GM21528 (cell line): ENCODE data around the gene USP6NL.

Experiments used
- ATAC-seq: cut with Tn5 transposase; IDR thresholded peaks from one replicate; pipeline ENCODE4 v1.9.1; 2021; ENCODE audit warnings: mild to moderate bottlenecking, moderate library complexity; ENCODE audit not compliant: unreplicated experiment, low FRiP score

Gene USP6NL

GRCh38 chr10:11431216-11431555 lies 180.3 kb downstream of the USP6NL start:
- ATAC-seq: no peak

- no peak for ATAC-seq
Measured at GRCh38 chr10:11430421-11431215, 180.8 kb downstream of the USP6NL start.

- ATAC-seq: no peak
Measured at GRCh38 chr10:11429439-11430052, 181.9 kb downstream of the USP6NL start.

GRCh38 chr10:11425676-11426075 lies 185.8 kb downstream of the USP6NL start:
- ATAC-seq: no peak

- ATAC-seq: no peak
Measured at GRCh38 chr10:11425296-11425610, 186.2 kb downstream of the USP6NL start.

- ATAC-seq: no peak
Measured at GRCh38 chr10:11424456-11425295, 186.8 kb downstream of the USP6NL start.

GRCh38 chr10:11416974-11417373 lies 194.5 kb downstream of the USP6NL start:
- no peak for ATAC-seq

GRCh38 chr10:11415095-11415494 lies 196.4 kb downstream of the USP6NL start:
- no peak for ATAC-seq

- no peak for ATAC-seq
Measured at GRCh38 chr10:11414314-11415038, 197.0 kb downstream of the USP6NL start.

- ATAC-seq: no peak
Measured at GRCh38 chr10:11411926-11412545, 199.4 kb downstream of the USP6NL start.

GRCh38 chr10:11409357-11409756 lies 202.1 kb downstream of the USP6NL start:
- no peak for ATAC-seq

GRCh38 chr10:11407939-11408338 lies 203.5 kb downstream of the USP6NL start:
- ATAC-seq: no peak

GRCh38 chr10:11406746-11407145 lies 204.7 kb downstream of the USP6NL start:
- no peak for ATAC-seq

- no peak for ATAC-seq
Measured at GRCh38 chr10:11404901-11405300, 206.5 kb downstream of the USP6NL start.
